22Rv1 (cell line): ENCODE measurements around the gene NLN.

ENCODE experiments used
- CTCF ChIP-seq: fragments of 450-650 bp; IDR thresholded peaks from 2 replicates; pipeline ENCODE4 v1.5.1; 2017; ENCODE audit warnings: mild to moderate bottlenecking
- ZFX ChIP-seq: fragments of 450-650 bp; IDR thresholded peaks from 2 replicates; pipeline ENCODE4 v1.6.1; 2017; ENCODE audit warnings: antibody characterized with exemption, borderline replicate concordance

- TF ChIP-seq CTCF (no peak), ZFX (no peak)
Observed at GRCh38 chr5:65791712-65792673, 70.0 kb downstream of the NLN start.
